Effector CD8-positive, alpha-beta T cell (primary cell): ENCODE results near the gene DBNDD1.

Experiments used
- DNase-seq: peaks from one replicate; lab custom pipeline; 2025; lab: John Stamatoyannopoulos, UW

The DBNDD1 gene

GRCh38 chr16:89961920-89962319 is 57.3 kb downstream of the DBNDD1 start:
- no peak for DNase-seq

- no peak for DNase-seq
Measured at GRCh38 chr16:89960966-89961365, 58.3 kb downstream of the DBNDD1 start.

- DNase-seq = no peak
Measured at GRCh38 chr16:89958596-89958995, 60.7 kb downstream of the DBNDD1 start.

GRCh38 chr16:89958068-89958467 is 61.2 kb downstream of the DBNDD1 start:
- DNase-seq = no peak

GRCh38 chr16:89957216-89957785 is 62.0 kb downstream of the DBNDD1 start:
- no peak for DNase-seq

GRCh38 chr16:89956505-89957215 is 62.6 kb downstream of the DBNDD1 start:
- no peak for DNase-seq

- DNase-seq = no peak
Measured at GRCh38 chr16:89955001-89955685, 64.1 kb downstream of the DBNDD1 start.
